Peyer's patch (tissue), 4 donors: ENCODE data around the gene C2.

Source experiments
- POLR2A ChIP-seq, 2 donors: fragments of 450-650 bp; IDR thresholded peaks; one replicate each; pipeline ENCODE4 v1.5.1; 2017; ENCODE audit warnings: antibody characterized with exemption in 2 of 2, mild to moderate bottlenecking in 2 of 2, moderate library complexity in 2 of 2
- TF ChIP-seq, protein P1 (sequence below), 6 experiments: fragments of 450-650 bp in 4 of 6; fragments of 200-600 bp in 2 of 6; sonication (generic) in 1 of 6; IDR thresholded peaks; one replicate each; pipeline ENCODE4 v1.5.1; 2017 to 2019; ENCODE audit warnings: antibody characterized with exemption in 6 of 6, mild to moderate bottlenecking in 3 of 6, moderate library complexity in 1 of 6

DNA sequence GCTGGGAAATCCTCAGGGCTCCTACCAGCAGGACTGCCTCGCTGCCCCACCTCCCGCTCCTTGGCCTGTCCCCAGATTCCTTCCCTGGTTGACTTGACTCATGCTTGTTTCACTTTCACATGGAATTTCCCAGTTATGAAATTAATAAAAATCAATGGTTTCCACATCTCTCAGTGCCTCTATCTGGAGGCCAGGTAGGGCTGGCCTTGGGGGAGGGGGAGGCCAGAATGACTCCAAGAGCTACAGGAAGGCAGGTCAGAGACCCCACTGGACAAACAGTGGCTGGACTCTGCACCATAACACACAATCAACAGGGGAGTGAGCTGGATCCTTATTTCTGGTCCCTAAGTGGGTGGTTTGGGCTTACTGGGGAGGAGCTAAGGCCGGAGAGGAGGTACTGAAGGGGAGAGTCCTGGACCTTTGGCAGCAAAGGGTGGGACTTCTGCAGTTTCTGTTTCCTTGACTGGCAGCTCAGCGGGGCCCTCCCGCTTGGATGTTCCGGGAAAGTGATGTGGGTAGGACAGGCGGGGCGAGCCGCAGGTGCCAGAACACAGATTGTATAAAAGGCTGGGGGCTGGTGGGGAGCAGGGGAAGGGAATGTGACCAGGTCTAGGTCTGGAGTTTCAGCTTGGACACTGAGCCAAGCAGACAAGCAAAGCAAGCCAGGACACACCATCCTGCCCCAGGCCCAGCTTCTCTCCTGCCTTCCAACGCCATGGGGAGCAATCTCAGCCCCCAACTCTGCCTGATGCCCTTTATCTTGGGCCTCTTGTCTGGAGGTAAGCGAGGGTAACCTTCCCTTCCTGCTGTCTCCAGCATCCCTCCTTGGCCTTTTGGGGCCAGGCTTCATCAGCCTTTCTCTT lies 18.2 kb downstream of the C2 start, which contains the start of gene CFB:
- TF ChIP-seq, protein P1, sequence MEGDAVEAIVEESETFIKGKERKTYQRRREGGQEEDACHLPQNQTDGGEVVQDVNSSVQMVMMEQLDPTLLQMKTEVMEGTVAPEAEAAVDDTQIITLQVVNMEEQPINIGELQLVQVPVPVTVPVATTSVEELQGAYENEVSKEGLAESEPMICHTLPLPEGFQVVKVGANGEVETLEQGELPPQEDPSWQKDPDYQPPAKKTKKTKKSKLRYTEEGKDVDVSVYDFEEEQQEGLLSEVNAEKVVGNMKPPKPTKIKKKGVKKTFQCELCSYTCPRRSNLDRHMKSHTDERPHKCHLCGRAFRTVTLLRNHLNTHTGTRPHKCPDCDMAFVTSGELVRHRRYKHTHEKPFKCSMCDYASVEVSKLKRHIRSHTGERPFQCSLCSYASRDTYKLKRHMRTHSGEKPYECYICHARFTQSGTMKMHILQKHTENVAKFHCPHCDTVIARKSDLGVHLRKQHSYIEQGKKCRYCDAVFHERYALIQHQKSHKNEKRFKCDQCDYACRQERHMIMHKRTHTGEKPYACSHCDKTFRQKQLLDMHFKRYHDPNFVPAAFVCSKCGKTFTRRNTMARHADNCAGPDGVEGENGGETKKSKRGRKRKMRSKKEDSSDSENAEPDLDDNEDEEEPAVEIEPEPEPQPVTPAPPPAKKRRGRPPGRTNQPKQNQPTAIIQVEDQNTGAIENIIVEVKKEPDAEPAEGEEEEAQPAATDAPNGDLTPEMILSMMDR (IDR thresholded peaks at IDR 0.05) = no peak
- TF ChIP-seq POLR2A (IDR thresholded peaks at IDR 0.05) = peak; percentile 10 to 60
